Measurements from ENCODE around the gene PLXNA4.

DNA sequence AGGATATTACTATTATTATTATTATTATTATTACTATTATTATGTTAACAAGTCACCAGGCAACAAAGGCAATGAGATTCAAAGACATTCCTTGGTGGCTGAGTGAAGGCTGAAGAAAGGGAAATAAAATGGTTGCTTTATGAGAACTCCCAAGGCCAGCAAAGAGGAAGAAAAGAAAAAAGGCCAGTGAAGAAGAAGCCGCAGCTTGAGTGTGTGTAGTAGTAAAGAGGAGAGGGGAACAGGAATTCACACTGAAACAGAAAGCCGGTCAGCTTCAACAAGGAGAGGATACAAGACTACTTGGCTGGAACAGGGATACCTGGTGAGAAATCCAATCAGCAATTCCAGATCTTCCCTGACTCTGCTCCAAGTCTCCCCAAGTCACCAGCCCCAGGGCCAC lies 42.4 kb downstream of the PLXNA4 start:
- no peak for TF ChIP-seq EP300 (IDR thresholded peaks at IDR 0.05)
- TF ChIP-seq, protein P1, sequence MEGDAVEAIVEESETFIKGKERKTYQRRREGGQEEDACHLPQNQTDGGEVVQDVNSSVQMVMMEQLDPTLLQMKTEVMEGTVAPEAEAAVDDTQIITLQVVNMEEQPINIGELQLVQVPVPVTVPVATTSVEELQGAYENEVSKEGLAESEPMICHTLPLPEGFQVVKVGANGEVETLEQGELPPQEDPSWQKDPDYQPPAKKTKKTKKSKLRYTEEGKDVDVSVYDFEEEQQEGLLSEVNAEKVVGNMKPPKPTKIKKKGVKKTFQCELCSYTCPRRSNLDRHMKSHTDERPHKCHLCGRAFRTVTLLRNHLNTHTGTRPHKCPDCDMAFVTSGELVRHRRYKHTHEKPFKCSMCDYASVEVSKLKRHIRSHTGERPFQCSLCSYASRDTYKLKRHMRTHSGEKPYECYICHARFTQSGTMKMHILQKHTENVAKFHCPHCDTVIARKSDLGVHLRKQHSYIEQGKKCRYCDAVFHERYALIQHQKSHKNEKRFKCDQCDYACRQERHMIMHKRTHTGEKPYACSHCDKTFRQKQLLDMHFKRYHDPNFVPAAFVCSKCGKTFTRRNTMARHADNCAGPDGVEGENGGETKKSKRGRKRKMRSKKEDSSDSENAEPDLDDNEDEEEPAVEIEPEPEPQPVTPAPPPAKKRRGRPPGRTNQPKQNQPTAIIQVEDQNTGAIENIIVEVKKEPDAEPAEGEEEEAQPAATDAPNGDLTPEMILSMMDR (IDR thresholded peaks at IDR 0.05): no peak

Data from stomach (tissue), 4 donors.